HFFc6 (cell line): ENCODE results near the gene HOXA13. TPM values are rescaled to one million over a fixed set of nuclear protein-coding genes. Genes with fewer than 3 reads are reported as not detected.

Experiments used
- DNase-seq: peaks from one replicate; pipeline ENCODE4 v3.0.0-alpha.2; 2018
- H3K27ac Mint-ChIP-seq: 2 replicates; pipeline ENCODE4 v1.8.0; 2020; ENCODE audit warnings: mild to moderate bottlenecking, mixed read lengths
- H3K27me3 Mint-ChIP-seq: 2 replicates; pipeline ENCODE4 v1.8.0; 2021; ENCODE audit warnings: mild to moderate bottlenecking, moderate library complexity, mixed read lengths; ENCODE audit not compliant: insufficient read depth
- H3K36me3 Mint-ChIP-seq: 2 replicates; pipeline ENCODE4 v1.8.0; 2021; ENCODE audit warnings: low read depth, mixed read lengths
- H3K4me1 Mint-ChIP-seq: 2 replicates; pipeline ENCODE4 v1.8.0; 2020; ENCODE audit warnings: low read depth, mixed read lengths
- H3K4me3 Mint-ChIP-seq: 2 replicates; pipeline ENCODE4 v1.8.0; 2020; ENCODE audit warnings: mild to moderate bottlenecking, moderate library complexity, mixed read lengths
- H3K9me3 Mint-ChIP-seq: 2 replicates; pipeline ENCODE4 v1.8.0; 2020; ENCODE audit warnings: mild to moderate bottlenecking, mixed read lengths
- total RNA-seq, 6 experiments: library from RNA; stranded (reverse); fragmentation: NEBNext Ultra II Directional; extraction: Animal tissue kit (Norgen Biotek cat#: 25700); gene quantifications; 2 replicates in 1 of 6; 3 replicates in 5 of 6; pipeline ENCODE4 v1.2.3, GENCODE V29; 2021
- TF ChIP-seq, protein P1 (sequence below): fragments of 200-600 bp; sonication (generic); IDR thresholded peaks from 2 replicates; pipeline ENCODE4 v1.5.0; 2021; ENCODE audit warnings: antibody characterized with exemption, mild to moderate bottlenecking

HOXA13 gene
- total RNA-seq, 6 experiments from 2014 or later: 11.1 to 16.0 (median 13.1) TPM

- peaks cover 13% of the 10 kb centered on the region for H3K27me3 Mint-ChIP-seq
Observed at GRCh38 chr7:27215356-27215755, 15.5 kb upstream of the HOXA13 start.

DNA sequence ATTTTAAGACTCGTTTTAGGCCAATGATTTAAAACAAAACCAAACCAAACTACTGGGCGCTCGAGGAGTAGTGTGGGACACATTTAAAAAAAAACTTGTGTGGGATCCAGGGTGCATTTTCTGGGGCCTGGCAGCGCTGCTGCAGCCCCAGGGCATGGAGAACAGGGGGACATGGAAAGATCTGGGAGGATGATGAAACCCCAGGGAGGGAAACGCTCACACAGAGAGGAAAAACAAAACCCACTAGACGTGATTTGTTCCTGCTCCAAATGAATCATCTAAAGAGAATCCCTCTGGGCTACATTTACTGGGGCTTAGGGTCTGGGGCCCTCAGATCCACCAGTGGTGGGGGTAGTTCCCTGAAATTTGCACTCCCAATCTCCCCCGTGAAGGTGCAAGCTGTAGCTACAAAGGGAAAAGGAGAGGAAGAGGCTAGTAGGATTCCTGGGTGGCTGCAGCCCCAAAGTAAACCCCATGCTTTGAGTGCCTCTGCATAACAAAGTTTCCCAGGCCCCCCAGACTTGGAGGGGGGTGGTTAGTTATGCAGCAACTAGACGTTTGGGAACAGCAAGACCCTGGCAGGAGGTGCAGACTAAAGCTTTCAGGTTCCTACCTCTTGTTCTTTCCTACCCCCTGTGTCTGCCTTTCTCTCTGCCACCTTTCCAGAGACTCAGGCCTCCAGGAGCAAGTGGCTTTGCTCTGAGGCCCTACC lies 14.5 kb upstream of the HOXA13 start:
- no peak overlapping the region; the same call in 1 of the 2 replicates for H3K27ac Mint-ChIP-seq
- TF ChIP-seq, protein P1, sequence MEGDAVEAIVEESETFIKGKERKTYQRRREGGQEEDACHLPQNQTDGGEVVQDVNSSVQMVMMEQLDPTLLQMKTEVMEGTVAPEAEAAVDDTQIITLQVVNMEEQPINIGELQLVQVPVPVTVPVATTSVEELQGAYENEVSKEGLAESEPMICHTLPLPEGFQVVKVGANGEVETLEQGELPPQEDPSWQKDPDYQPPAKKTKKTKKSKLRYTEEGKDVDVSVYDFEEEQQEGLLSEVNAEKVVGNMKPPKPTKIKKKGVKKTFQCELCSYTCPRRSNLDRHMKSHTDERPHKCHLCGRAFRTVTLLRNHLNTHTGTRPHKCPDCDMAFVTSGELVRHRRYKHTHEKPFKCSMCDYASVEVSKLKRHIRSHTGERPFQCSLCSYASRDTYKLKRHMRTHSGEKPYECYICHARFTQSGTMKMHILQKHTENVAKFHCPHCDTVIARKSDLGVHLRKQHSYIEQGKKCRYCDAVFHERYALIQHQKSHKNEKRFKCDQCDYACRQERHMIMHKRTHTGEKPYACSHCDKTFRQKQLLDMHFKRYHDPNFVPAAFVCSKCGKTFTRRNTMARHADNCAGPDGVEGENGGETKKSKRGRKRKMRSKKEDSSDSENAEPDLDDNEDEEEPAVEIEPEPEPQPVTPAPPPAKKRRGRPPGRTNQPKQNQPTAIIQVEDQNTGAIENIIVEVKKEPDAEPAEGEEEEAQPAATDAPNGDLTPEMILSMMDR: no peak
- peaks cover 14% of the 10 kb centered on the region for H3K4me1 Mint-ChIP-seq
- DNase-seq: no peak
- H3K9me3 Mint-ChIP-seq: no peaks in the 10 kb centered on the region
- H3K4me3 Mint-ChIP-seq: no peak overlapping the region
- H3K27me3 Mint-ChIP-seq: peaks cover 6% of the 10 kb centered on the region
- H3K36me3 Mint-ChIP-seq: no peaks in the 10 kb centered on the region

More at GRCh38 chr7:27215356-27215755, 15.5 kb upstream of the HOXA13 start:
- Mint-ChIP-seq H3K36me3 (no peaks in the 10 kb centered on the region), H3K4me1 (peaks cover 11% of the 10 kb centered on the region), H3K27ac (no peak overlapping the region), H3K9me3 (no peaks in the 10 kb centered on the region), H3K4me3 (no peak overlapping the region)
- no peak for DNase-seq
- TF ChIP-seq, protein P1: no peak

DNA sequence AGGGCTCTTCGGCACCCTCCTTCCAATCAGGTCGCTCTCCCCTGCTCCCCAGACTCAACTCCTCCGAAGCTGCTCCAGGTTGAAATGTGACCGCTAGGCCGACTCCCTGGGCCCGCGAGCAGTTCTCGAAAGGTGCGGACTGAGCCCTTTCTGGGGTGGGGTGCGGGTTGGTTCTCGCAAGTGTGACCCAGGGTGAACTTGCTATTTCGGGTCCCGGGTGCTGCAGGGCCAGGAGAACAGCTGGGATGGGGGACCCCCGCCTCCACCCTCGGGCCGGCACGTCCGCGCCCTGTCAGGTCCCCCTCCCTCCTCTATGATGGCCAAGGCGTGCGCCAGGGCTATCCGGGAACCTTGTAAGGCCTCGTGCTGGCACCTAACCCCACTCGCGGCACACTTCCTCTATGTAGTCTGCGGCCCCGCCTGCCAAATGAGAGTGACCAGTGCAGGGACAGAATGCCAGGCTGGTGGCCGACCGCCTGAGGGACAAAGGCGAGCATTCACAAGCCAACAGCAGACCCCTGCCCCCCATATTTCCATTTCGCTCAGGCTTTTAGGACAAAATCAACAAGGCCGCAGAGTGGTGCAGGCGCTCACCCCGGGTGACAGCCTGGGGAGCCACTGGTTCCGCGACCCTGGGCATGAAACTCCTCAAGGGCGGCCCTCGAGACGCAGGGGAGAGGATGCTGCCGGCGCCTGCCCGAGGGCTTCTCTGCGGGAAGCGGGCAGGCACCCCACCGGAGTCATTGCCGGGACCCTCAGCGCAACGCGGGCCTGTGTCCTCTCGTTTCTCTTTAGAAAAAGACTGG lies 13.7 kb upstream of the HOXA13 start:
- Mint-ChIP-seq H3K4me1 (peaks cover 14% of the 10 kb centered on the region), H3K27ac (no peak overlapping the region), H3K9me3 (no peaks in the 10 kb centered on the region), H3K4me3 (no peak overlapping the region), H3K27me3 (peaks cover 6% of the 10 kb centered on the region), H3K36me3 (no peaks in the 10 kb centered on the region)
- no peak for DNase-seq
- TF ChIP-seq, protein P1: no peak

GRCh38 chr7:27212497-27213432 lies 12.9 kb upstream of the HOXA13 start:
- no peaks in the 10 kb centered on the region for H3K36me3 Mint-ChIP-seq
- no peak overlapping the region for H3K4me3 Mint-ChIP-seq
- no peaks in the 10 kb centered on the region for H3K9me3 Mint-ChIP-seq
- TF ChIP-seq, protein P1: no peak
- no peak overlapping the region for H3K27ac Mint-ChIP-seq
- DNase-seq: no peak
- H3K27me3 Mint-ChIP-seq: peaks cover 6% of the 10 kb centered on the region
- peaks cover 14% of the 10 kb centered on the region for H3K4me1 Mint-ChIP-seq

DNA sequence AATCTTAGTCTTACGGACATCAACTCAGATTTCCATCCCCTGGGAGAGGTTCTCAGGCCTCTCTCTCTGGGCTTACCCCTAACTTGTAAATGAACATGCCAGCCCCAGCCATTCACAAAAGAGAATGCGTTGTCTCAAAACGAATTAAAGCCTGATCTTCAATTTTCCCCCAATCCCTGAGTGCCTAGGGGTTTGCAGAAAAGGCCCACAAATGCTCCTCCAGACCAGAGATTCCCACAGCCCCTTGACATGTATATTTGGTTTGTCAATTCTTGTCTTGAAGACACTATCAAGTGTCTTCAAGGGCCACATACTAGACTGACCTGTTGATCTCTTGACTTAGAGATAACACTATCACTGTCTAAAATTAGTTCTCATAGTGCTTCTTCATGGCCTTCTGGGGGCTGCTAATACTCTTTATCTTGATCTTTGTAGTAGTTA lies 11.9 kb upstream of the HOXA13 start:
- Mint-ChIP-seq H3K27me3 (peaks cover 6% of the 10 kb centered on the region), H3K9me3 (no peaks in the 10 kb centered on the region), H3K27ac (no peak overlapping the region), H3K4me1 (peaks cover 14% of the 10 kb centered on the region), H3K36me3 (no peaks in the 10 kb centered on the region), H3K4me3 (no peak overlapping the region)
- DNase-seq: no peak
- TF ChIP-seq, protein P1: no peak
